PC-3 (cell line): ENCODE measurements around the gene KL. TPM values are rescaled to one million over a fixed set of nuclear protein-coding genes. Genes with fewer than 3 reads are reported as not detected.

Experiments used
- ATAC-seq: fragments of 200-7000 bp; cut with Tn5 transposase; 2 replicates; pipeline ENCODE4 v1.9.1; 2020; ENCODE audit warnings: mild to moderate bottlenecking, moderate library complexity
- BruUV-seq: library from RNA; stranded (reverse); fragments of 400-500 nt; replicated peaks from 2 replicates; lab custom pipeline; 2021; lab: Mats Ljungman, UMichigan
- CTCF ChIA-PET: fragments of 300-600 bp; sonication (Branson Sonifier 250); formaldehyde crosslinking; loops from one replicate; lab custom pipeline; 2022; ENCODE audit warnings: antibody characterized with exemption; lab: Charles Lee
- POLR2A ChIA-PET: fragments of 300-600 bp; sonication (Branson Sonifier 250); formaldehyde crosslinking; loops from one replicate; lab custom pipeline; 2022; ENCODE audit warnings: antibody characterized with exemption; ENCODE audit not compliant: unreplicated experiment; lab: Charles Lee
- DNase-seq: peaks from one replicate; pipeline ENCODE4 v3.0.0-alpha.2; 2015
- H2AFZ ChIP-seq: fragments of 300-600 bp; sonication (generic); 2 replicates; pipeline ENCODE4 v1.6.0; 2016; ENCODE audit warnings: antibody characterized with exemption, low read length
- H3F3A ChIP-seq: fragments of 300-600 bp; sonication (generic); one replicate; pipeline ENCODE4 v1.6.0; 2017; ENCODE audit warnings: antibody characterized with exemption, low read length, control low read depth, mild to moderate bottlenecking; ENCODE audit not compliant: unreplicated experiment
- H3K27ac ChIP-seq: fragments of 300-600 bp; sonication (generic); 2 replicates; pipeline ENCODE4 v1.5.1; 2016; ENCODE audit warnings: mild to moderate bottlenecking, low read length
- H3K27me3 ChIP-seq: fragments of 300-600 bp; sonication (generic); 2 replicates; pipeline ENCODE4 v1.6.1; 2016; ENCODE audit warnings: low read length, mixed read lengths
- H3K36me3 ChIP-seq: fragments of 300-600 bp; sonication (generic); 2 replicates; pipeline ENCODE4 v1.6.1; 2016; ENCODE audit warnings: low read depth, mixed run types, low read length, mixed read lengths
- H3K4me1 ChIP-seq: fragments of 300-600 bp; sonication (generic); 2 replicates; pipeline ENCODE4 v1.5.1; 2016; ENCODE audit warnings: low read length; ENCODE audit not compliant: insufficient read depth
- H3K4me2 ChIP-seq: fragments of 300-600 bp; sonication (generic); 2 replicates; pipeline ENCODE4 v1.6.0; 2016; ENCODE audit warnings: low read length
- H3K4me3 ChIP-seq: fragments of 300-600 bp; sonication (generic); 2 replicates; pipeline ENCODE4 v1.5.1; 2016; ENCODE audit warnings: mild to moderate bottlenecking, low read length, mixed read lengths
- H3K79me2 ChIP-seq: fragments of 300-600 bp; sonication (generic); 2 replicates; pipeline ENCODE4 v1.6.1; 2017; ENCODE audit warnings: low read length, mixed read lengths
- H3K9ac ChIP-seq: fragments of 300-600 bp; sonication (generic); 2 replicates; pipeline ENCODE4 v1.6.0; 2016; ENCODE audit warnings: mild to moderate bottlenecking, low read length
- H3K9me2 ChIP-seq: fragments of 300-600 bp; sonication (generic); replicated peaks from 2 replicates; pipeline ENCODE4 v1.6.1; 2016; ENCODE audit warnings: mixed run types, low read length, mixed read lengths
- H3K9me3 ChIP-seq: fragments of 300-600 bp; sonication (generic); 2 replicates; pipeline ENCODE4 v1.6.1; 2016; ENCODE audit warnings: low read length, mixed read lengths
- H4K20me1 ChIP-seq: fragments of 300-600 bp; sonication (generic); 2 replicates; pipeline ENCODE4 v1.6.1; 2016; ENCODE audit warnings: low read length, mixed read lengths
- CTCF ChIP-seq: fragments of 300-600 bp; sonication (generic); conservative IDR thresholded peaks from 2 replicates; pipeline ENCODE4 v1.5.1; 2017; ENCODE audit warnings: antibody characterized with exemption, low read depth, mild to moderate bottlenecking, low read length
- EZH2 ChIP-seq: fragments of 300-600 bp; sonication (generic); IDR thresholded peaks from one replicate; pipeline ENCODE4 v1.6.1; 2017; ENCODE audit warnings: antibody characterized with exemption, mild to moderate bottlenecking, low read length; ENCODE audit not compliant: unreplicated experiment
- EZH2phosphoT487 ChIP-seq: fragments of 300-600 bp; sonication (generic); IDR thresholded peaks from 2 replicates; pipeline ENCODE4 v1.6.1; 2018; ENCODE audit warnings: mild to moderate bottlenecking, antibody characterized with exemption, low read length, borderline replicate concordance
- intact Hi-C: fragments of 100-400 bp; cut with micrococcal nuclease; formaldehyde crosslinking; loops from 2 replicates; pipeline ENCODE4 v1.9.0; 2023
- total RNA-seq: library from RNA; depleted of rRNA; stranded (reverse); fragments of >200 nt; gene quantifications from 2 replicates; pipeline ENCODE4 v1.2.3, GENCODE V29; 2014

Gene KL
- total RNA-seq, 1 experiment from 2014 or later = 0.07 TPM

- ChIA-PET POLR2A (no interaction called here), CTCF (no interaction called here)
- H3F3A ChIP-seq = no peaks in the 10 kb centered on the region
- H3K9me3 ChIP-seq = no peaks in the 10 kb centered on the region
- H3K9ac ChIP-seq = no peak overlapping the region
- H3K4me3 ChIP-seq = no peak overlapping the region
- no peaks in the 10 kb centered on the region for H3K27me3 ChIP-seq
- BruUV-seq = no TSS peak
- H3K4me2 ChIP-seq = no peak overlapping the region
- ATAC-seq = no peak
- no peaks in the 10 kb centered on the region for H4K20me1 ChIP-seq
- no peaks in the 10 kb centered on the region for H3K4me1 ChIP-seq
- H3K27ac ChIP-seq = no peak overlapping the region
- TF ChIP-seq CTCF = no peak
- no peak for TF ChIP-seq EZH2phosphoT487
- no peak for TF ChIP-seq EZH2
- no peak overlapping the region for H2AFZ ChIP-seq
- no peak for DNase-seq
- H3K9me2 ChIP-seq = no peaks in the 10 kb centered on the region
- H3K36me3 ChIP-seq = no peaks in the 10 kb centered on the region
- intact Hi-C loops = no loop called here
- no peaks in the 10 kb centered on the region for H3K79me2 ChIP-seq
These were observed 6.8 kb downstream of the KL start for GRCh38 chr13:33022986-33023385.

DNA sequence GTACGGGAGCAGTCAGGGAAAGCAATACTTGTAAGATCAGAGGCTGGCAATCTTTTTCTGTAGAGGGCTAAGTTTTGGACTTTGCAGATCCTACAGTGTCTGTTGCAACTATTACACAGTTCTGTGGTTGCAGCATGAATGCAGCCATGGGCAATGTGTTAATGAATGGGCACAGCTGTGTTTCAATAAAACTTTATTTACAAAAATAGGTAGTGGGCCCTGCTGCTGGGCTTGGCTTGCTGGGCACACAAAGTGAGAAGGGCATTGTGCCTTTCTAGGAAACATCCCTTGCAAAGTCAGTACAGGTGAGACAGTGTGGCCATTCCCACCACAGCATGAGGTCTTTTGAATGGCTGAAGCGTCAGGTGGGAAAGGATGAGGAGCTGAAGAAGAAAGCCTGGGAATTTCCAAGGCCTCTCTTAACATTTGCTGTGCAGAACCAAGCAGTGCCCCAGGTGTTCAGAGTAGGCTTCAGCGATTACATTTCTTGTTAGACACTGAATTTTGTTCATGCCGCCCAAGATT, 9.1 kb downstream of the KL start:
- H3K79me2 ChIP-seq = no peaks in the 10 kb centered on the region
- H3K9me2 ChIP-seq = no peaks in the 10 kb centered on the region
- intact Hi-C loops = no loop called here
- TF ChIP-seq CTCF (no peak), EZH2phosphoT487 (no peak), EZH2 (no peak)
- H3K4me2 ChIP-seq = no peak overlapping the region
- no peaks in the 10 kb centered on the region for H3K27me3 ChIP-seq
- no peak overlapping the region for H2AFZ ChIP-seq
- H3K9ac ChIP-seq = no peak overlapping the region
- no TSS peak for BruUV-seq
- H3K27ac ChIP-seq = no peak overlapping the region
- ChIA-PET CTCF (no interaction called here), POLR2A (no interaction called here)
- no peaks in the 10 kb centered on the region for H3F3A ChIP-seq
- DNase-seq = no peak
- H3K4me3 ChIP-seq = no peak overlapping the region
- H3K9me3 ChIP-seq = no peaks in the 10 kb centered on the region
- no peak for ATAC-seq
- H3K36me3 ChIP-seq = no peaks in the 10 kb centered on the region
- H4K20me1 ChIP-seq = no peaks in the 10 kb centered on the region
- H3K4me1 ChIP-seq = no peaks in the 10 kb centered on the region

DNA sequence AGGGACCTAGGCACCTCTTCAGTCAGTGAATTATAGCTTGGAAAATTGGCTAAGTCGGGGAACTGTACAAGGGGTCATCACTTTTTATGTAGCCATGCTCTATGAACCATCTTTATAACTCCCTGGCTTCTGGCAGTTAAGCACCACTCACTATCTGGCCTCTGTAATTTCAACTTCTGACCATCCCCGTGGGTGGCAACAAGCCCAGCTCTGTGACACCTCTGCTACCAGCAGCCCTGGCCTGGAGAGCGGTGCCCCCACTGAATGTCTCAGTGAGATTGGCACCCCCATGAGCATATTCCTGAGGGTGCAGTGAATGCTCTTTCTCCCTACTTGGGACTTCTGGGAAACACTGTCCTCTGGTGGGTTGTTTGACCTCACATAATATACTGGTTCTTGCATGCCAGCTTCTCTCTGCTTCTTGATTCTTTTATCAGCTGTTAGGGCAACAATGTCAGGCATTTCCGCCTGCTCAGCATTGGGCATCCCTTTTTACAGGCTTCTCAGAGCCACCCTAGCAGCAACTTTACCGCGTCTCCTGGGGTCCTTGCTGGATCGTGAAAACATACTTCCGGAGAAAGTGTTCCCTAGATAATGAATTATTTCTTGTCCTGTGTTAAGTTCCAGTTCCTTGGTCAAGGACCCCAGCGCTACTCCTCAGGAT, 10.4 kb downstream of the KL start:
- no peaks in the 10 kb centered on the region for H3K4me1 ChIP-seq
- TF ChIP-seq CTCF = no peak
- no peak for TF ChIP-seq EZH2phosphoT487
- TF ChIP-seq EZH2 = no peak
- no peaks in the 10 kb centered on the region for H4K20me1 ChIP-seq
- ChIA-PET POLR2A (no interaction called here), CTCF (no interaction called here)
- ATAC-seq = no peak
- no peak overlapping the region for H3K9ac ChIP-seq
- no peaks in the 10 kb centered on the region for H3K27me3 ChIP-seq
- no peaks in the 10 kb centered on the region for H3K79me2 ChIP-seq
- DNase-seq = no peak
- no peaks in the 10 kb centered on the region for H3F3A ChIP-seq
- no peak overlapping the region for H3K4me2 ChIP-seq
- no TSS peak for BruUV-seq
- H2AFZ ChIP-seq = no peak overlapping the region
- H3K4me3 ChIP-seq = no peak overlapping the region
- H3K36me3 ChIP-seq = no peaks in the 10 kb centered on the region
- no peaks in the 10 kb centered on the region for H3K9me3 ChIP-seq
- no peaks in the 10 kb centered on the region for H3K9me2 ChIP-seq
- H3K27ac ChIP-seq = no peak overlapping the region
- intact Hi-C loops = no loop called here
